ENCODE measurements around the gene HCFC1R1.

HCFC1R1 gene

GRCh38 chr16:3021449-3022207 is 2.1 kb downstream of the HCFC1R1 start:
- peak; percentile 34 for TF ChIP-seq CTCF (IDR thresholded peaks at IDR 0.05; ENCODE audit: borderline replicate concordance, control extremely low read depth, extremely low read depth, insufficient read depth, missing control alignments)
- DNase-seq (ENCODE audit: low spot score), result peak; percentile 85
- in situ Hi-C loops (cut with MboI; ENCODE audit: low sequenced_read_pairs, unreplicated experiment), result no loop called here

- DNase-seq (ENCODE audit: low spot score), result no peak
- in situ Hi-C loops (cut with MboI; ENCODE audit: low sequenced_read_pairs, unreplicated experiment), result no loop called here
- TF ChIP-seq CTCF (IDR thresholded peaks at IDR 0.05; ENCODE audit: borderline replicate concordance, control extremely low read depth, extremely low read depth, insufficient read depth, missing control alignments), result no peak
These were observed 2.9 kb downstream of the HCFC1R1 start for GRCh38 chr16:3020604-3021448.

- DNase-seq (ENCODE audit: low spot score), result peak; percentile 93
- no peak for TF ChIP-seq CTCF (IDR thresholded peaks at IDR 0.05; ENCODE audit: borderline replicate concordance, control extremely low read depth, extremely low read depth, insufficient read depth, missing control alignments)
- in situ Hi-C loops (cut with MboI; ENCODE audit: low sequenced_read_pairs, unreplicated experiment), result no loop called here
These were observed 3.5 kb downstream of the HCFC1R1 start, which contains the start of gene TNFRSF12A for GRCh38 chr16:3020247-3020603. TNFRSF12A (plus strand) TSS chr16:3020368; CDS start chr16:3020398, 30 bp downstream.

GRCh38 chr16:3019594-3020246 is 4.0 kb downstream of the HCFC1R1 start:
- in situ Hi-C loops (cut with MboI; ENCODE audit: low sequenced_read_pairs, unreplicated experiment), result no loop called here
- no peak for TF ChIP-seq CTCF (IDR thresholded peaks at IDR 0.05; ENCODE audit: borderline replicate concordance, control extremely low read depth, extremely low read depth, insufficient read depth, missing control alignments)

GRCh38 chr16:3017794-3018506 is 5.8 kb downstream of the HCFC1R1 start, which contains the start of gene CLDN6:
CLDN6 (minus strand) TSS chr16:3018183; CDS start chr16:3016021, 2,162 bp downstream.
- DNase-seq (ENCODE audit: low spot score), result no peak
- peak; percentile 47 for TF ChIP-seq CTCF (IDR thresholded peaks at IDR 0.05; ENCODE audit: borderline replicate concordance, control extremely low read depth, extremely low read depth, insufficient read depth, missing control alignments)
- in situ Hi-C loops (cut with MboI; ENCODE audit: low sequenced_read_pairs, unreplicated experiment), result no loop called here

More at GRCh38 chr16:3019594-3020246, 4.0 kb downstream of the HCFC1R1 start:
- DNase-seq (ENCODE audit: low spot score), result no peak

GRCh38 chr16:3017344-3017743 is 6.4 kb downstream of the HCFC1R1 start:
- in situ Hi-C loops (cut with MboI; ENCODE audit: low sequenced_read_pairs, unreplicated experiment), result no loop called here
- DNase-seq (ENCODE audit: low spot score), result no peak

More at GRCh38 chr16:3017344-3017743, 6.4 kb downstream of the HCFC1R1 start:
- no peak for TF ChIP-seq CTCF (IDR thresholded peaks at IDR 0.05; ENCODE audit: borderline replicate concordance, control extremely low read depth, extremely low read depth, insufficient read depth, missing control alignments)
